ENCODE data around the gene SKOR1. TPM values are rescaled to one million over a fixed set of nuclear protein-coding genes. Genes with fewer than 3 reads are reported as not detected.

Gene SKOR1
- total and polyA plus RNA-seq, 2 donors, result 0.14 to 0.46 TPM

DNA sequence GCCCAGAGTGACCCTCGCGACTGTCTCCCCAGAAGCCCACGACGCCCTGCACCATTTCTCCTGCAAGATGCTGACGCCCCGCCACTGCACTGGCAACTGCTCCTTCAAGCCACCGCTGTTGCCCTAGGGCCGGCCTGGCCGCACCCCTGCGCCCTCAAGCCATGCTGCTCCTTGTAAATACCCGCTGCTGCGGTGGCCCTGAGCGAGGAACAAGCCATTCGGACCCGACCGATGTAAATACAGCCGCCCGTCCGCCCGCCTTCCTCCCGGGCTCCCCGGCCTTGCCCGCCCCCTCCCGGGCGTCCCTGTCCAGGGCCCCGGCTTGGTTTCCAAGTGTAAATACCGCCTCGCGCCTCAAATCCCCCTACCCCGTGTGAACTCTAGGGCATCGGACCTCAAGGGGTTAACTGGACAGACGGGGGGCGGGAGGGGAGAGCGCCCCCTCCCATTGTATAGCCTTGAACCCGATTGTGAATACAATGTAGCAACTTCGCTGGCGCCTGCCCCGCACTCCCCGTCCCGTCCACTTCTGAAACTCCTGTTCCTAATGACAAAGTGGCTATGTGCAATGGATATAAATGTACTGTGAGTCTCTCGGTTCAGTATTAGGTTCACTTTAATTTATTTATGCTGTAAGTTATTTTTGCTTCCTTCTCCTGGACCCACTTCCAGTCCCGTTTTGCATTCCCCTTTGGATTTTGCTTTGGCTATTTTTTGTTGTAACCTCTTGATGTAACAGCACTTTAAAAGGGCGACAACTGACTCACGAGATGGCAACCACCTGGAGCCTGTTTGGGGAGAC is 8.6 kb downstream of the SKOR1 start:
- no peak overlapping the region for H3K27ac ChIP-seq (ENCODE audit: low read depth in 1 of 2, low read length in 1 of 2)
- H3K9me3 ChIP-seq (ENCODE audit: control insufficient read depth in 2 of 2, insufficient read depth in 1 of 2, low read length in 1 of 2), result peaks cover 1 to 29% of the 10 kb centered on the region in 2 donors
- DNase-seq (ENCODE audit: low read depth in 6 of 9, low spot score in 9 of 9), result peak in 1 of 9 donors; percentile 75
- 3% methylated on average over 44 of the region's 44 CpGs for WGBS
- H3K4me1 ChIP-seq (ENCODE audit: control insufficient read depth in 2 of 2, insufficient read depth in 2 of 2, low read length in 2 of 2), result peaks cover 31 to 74% of the 10 kb centered on the region in 2 donors
- no peaks in the 10 kb centered on the region for H3K36me3 ChIP-seq (ENCODE audit: control insufficient read depth in 2 of 2, insufficient read depth in 2 of 2, low read length in 1 of 2)
- peak overlapping the region; percentile 37 to 60 for H3K4me3 ChIP-seq (ENCODE audit: low read length in 2 of 2)
- peaks cover 73 to 98% of the 10 kb centered on the region in 2 donors for H3K27me3 ChIP-seq (ENCODE audit: control insufficient read depth in 2 of 2, insufficient read depth in 1 of 2, low read length in 1 of 2)

GRCh38 chr15:67834581-67835296 is 9.4 kb downstream of the SKOR1 start:
- Histone ChIP-seq H3K27ac (ENCODE audit: low read depth in 1 of 2, low read length in 1 of 2) (no peak overlapping the region), H3K4me3 (ENCODE audit: low read length in 2 of 2) (peak overlapping the region; percentile 37 to 60), H3K27me3 (ENCODE audit: control insufficient read depth in 2 of 2, insufficient read depth in 1 of 2, low read length in 1 of 2) (peaks cover 65 to 91% of the 10 kb centered on the region in 2 donors), H3K36me3 (ENCODE audit: control insufficient read depth in 2 of 2, insufficient read depth in 2 of 2, low read length in 1 of 2) (no peaks in the 10 kb centered on the region), H3K9me3 (ENCODE audit: control insufficient read depth in 2 of 2, insufficient read depth in 1 of 2, low read length in 1 of 2) (peaks cover 1 to 22% of the 10 kb centered on the region in 2 donors), H3K4me1 (ENCODE audit: control insufficient read depth in 2 of 2, insufficient read depth in 2 of 2, low read length in 2 of 2) (peaks cover 28 to 68% of the 10 kb centered on the region in 2 donors)
- peak in 1 of 9 donors; percentile 60 for DNase-seq (ENCODE audit: low read depth in 6 of 9, low spot score in 9 of 9)
- WGBS, result 2% methylated on average over 59 of the region's 59 CpGs

GRCh38 chr15:67835297-67836133 is 10.2 kb downstream of the SKOR1 start:
- Histone ChIP-seq H3K27ac (ENCODE audit: low read depth in 1 of 2, low read length in 1 of 2) (no peak overlapping the region), H3K4me1 (ENCODE audit: control insufficient read depth in 2 of 2, insufficient read depth in 2 of 2, low read length in 2 of 2) (peaks cover 28 to 61% of the 10 kb centered on the region in 2 donors), H3K4me3 (ENCODE audit: low read length in 2 of 2) (peak overlapping the region; percentile 37 to 60), H3K36me3 (ENCODE audit: control insufficient read depth in 2 of 2, insufficient read depth in 2 of 2, low read length in 1 of 2) (no peaks in the 10 kb centered on the region), H3K9me3 (ENCODE audit: control insufficient read depth in 2 of 2, insufficient read depth in 1 of 2, low read length in 1 of 2) (peaks cover 0 to 15% of the 10 kb centered on the region in 2 donors), H3K27me3 (ENCODE audit: control insufficient read depth in 2 of 2, insufficient read depth in 1 of 2, low read length in 1 of 2) (peaks cover 57 to 83% of the 10 kb centered on the region in 2 donors)
- DNase-seq (ENCODE audit: low read depth in 6 of 9, low spot score in 9 of 9), result peak in 1 of 9 donors; percentile 46
- 5% methylated on average over 59 of the region's 59 CpGs for WGBS

GRCh38 chr15:67836134-67836455 is 10.8 kb downstream of the SKOR1 start:
- peaks cover 0 to 14% of the 10 kb centered on the region in 2 donors for H3K9me3 ChIP-seq (ENCODE audit: control insufficient read depth in 2 of 2, insufficient read depth in 1 of 2, low read length in 1 of 2)
- H3K36me3 ChIP-seq (ENCODE audit: control insufficient read depth in 2 of 2, insufficient read depth in 2 of 2, low read length in 1 of 2), result no peaks in the 10 kb centered on the region
- H3K4me1 ChIP-seq (ENCODE audit: control insufficient read depth in 2 of 2, insufficient read depth in 2 of 2, low read length in 2 of 2), result peaks cover 28 to 61% of the 10 kb centered on the region in 2 donors
- H3K27ac ChIP-seq (ENCODE audit: low read depth in 1 of 2, low read length in 1 of 2), result no peak overlapping the region
- DNase-seq (ENCODE audit: low read depth in 6 of 9, low spot score in 9 of 9), result no peak
- 4% methylated on average over 16 of the region's 16 CpGs for WGBS
- H3K27me3 ChIP-seq (ENCODE audit: control insufficient read depth in 2 of 2, insufficient read depth in 1 of 2, low read length in 1 of 2), result peaks cover 51 to 79% of the 10 kb centered on the region in 2 donors
- H3K4me3 ChIP-seq (ENCODE audit: low read length in 2 of 2), result peak overlapping the region; percentile 37 to 60

DNA sequence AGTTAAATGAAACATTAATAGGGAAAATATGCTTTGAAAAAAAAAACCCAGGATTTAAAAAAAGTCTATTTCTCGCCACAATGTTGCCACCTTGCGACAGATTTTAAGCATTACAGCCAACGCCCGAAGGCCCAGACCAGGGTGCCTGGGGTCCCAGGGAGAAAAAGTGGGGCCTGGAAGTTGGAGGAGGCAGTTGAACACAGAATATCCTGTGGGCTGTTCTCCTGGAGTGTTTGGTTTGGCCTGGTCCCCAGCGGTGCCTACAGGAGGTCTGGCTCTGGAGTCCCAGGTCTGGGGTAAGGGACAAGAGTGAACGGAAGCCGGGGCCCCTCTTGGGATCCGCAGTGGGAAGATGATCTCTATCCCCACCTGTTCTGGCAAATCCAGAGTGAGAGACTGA is 11.2 kb downstream of the SKOR1 start:
- peak in 2 of 9 donors; percentile 67 to 72 for DNase-seq (ENCODE audit: low read depth in 6 of 9, low spot score in 9 of 9)
- Histone ChIP-seq H3K4me3 (ENCODE audit: low read length in 2 of 2) (peak overlapping the region; percentile 37 to 60), H3K4me1 (ENCODE audit: control insufficient read depth in 2 of 2, insufficient read depth in 2 of 2, low read length in 2 of 2) (peaks cover 28 to 65% of the 10 kb centered on the region in 2 donors), H3K36me3 (ENCODE audit: control insufficient read depth in 2 of 2, insufficient read depth in 2 of 2, low read length in 1 of 2) (no peaks in the 10 kb centered on the region), H3K27me3 (ENCODE audit: control insufficient read depth in 2 of 2, insufficient read depth in 1 of 2, low read length in 1 of 2) (peaks cover 47 to 79% of the 10 kb centered on the region in 2 donors), H3K9me3 (ENCODE audit: control insufficient read depth in 2 of 2, insufficient read depth in 1 of 2, low read length in 1 of 2) (peaks cover 0 to 14% of the 10 kb centered on the region in 2 donors), H3K27ac (ENCODE audit: low read depth in 1 of 2, low read length in 1 of 2) (no peak overlapping the region)
- WGBS, result 36% methylated on average over 8 of the region's 8 CpGs

GRCh38 chr15:67836955-67837354 is 11.6 kb downstream of the SKOR1 start:
- Histone ChIP-seq H3K27me3 (ENCODE audit: control insufficient read depth in 2 of 2, insufficient read depth in 1 of 2, low read length in 1 of 2) (peaks cover 42 to 75% of the 10 kb centered on the region in 2 donors), H3K27ac (ENCODE audit: low read depth in 1 of 2, low read length in 1 of 2) (no peak overlapping the region), H3K4me1 (ENCODE audit: control insufficient read depth in 2 of 2, insufficient read depth in 2 of 2, low read length in 2 of 2) (peaks cover 28 to 63% of the 10 kb centered on the region in 2 donors), H3K9me3 (ENCODE audit: control insufficient read depth in 2 of 2, insufficient read depth in 1 of 2, low read length in 1 of 2) (peaks cover 0 to 14% of the 10 kb centered on the region in 2 donors), H3K36me3 (ENCODE audit: control insufficient read depth in 2 of 2, insufficient read depth in 2 of 2, low read length in 1 of 2) (no peaks in the 10 kb centered on the region), H3K4me3 (ENCODE audit: low read length in 2 of 2) (no peak overlapping the region)
- 78% methylated on average over 2 of the region's 2 CpGs for WGBS
- peak in 1 of 9 donors; percentile 9 for DNase-seq (ENCODE audit: low read depth in 6 of 9, low spot score in 9 of 9)

DNA sequence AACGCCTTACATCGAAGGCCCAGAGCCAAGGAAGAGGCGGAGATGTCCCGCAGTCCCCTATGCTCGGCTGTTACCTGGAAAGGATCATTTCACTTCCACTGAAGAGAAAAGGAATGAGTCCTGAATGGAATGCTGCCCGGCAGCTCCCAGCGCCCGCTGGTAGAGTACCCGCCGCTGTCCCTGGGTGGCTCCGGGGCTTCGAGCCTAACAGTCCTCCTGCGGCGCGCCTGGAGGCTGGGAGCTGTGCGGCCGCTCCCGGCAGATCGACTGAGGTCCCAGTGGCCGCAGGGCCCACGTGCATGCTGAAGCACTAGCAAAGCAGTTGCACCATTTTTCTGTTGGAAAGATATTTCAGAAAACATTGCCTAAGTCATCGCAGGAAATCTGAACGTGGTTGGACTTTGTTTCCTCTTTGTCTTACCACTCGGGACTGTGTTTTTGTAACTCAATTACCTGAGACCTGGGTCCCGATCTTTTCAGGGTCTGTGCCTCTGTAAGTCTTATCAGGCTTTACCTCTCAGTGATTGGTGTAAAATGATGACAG is 13.6 kb downstream of the SKOR1 start:
- Histone ChIP-seq H3K4me1 (ENCODE audit: control insufficient read depth in 2 of 2, insufficient read depth in 2 of 2, low read length in 2 of 2) (peaks cover 19 to 46% of the 10 kb centered on the region in 2 donors), H3K9me3 (ENCODE audit: control insufficient read depth in 2 of 2, insufficient read depth in 1 of 2, low read length in 1 of 2) (peaks cover 0 to 9% of the 10 kb centered on the region in 2 donors), H3K4me3 (ENCODE audit: low read length in 2 of 2) (peak overlapping the region; percentile 63 to 96), H3K27ac (ENCODE audit: low read depth in 1 of 2, low read length in 1 of 2) (peak overlapping the region; percentile 61 to 98), H3K27me3 (ENCODE audit: control insufficient read depth in 2 of 2, insufficient read depth in 1 of 2, low read length in 1 of 2) (peaks cover 23 to 56% of the 10 kb centered on the region in 2 donors), H3K36me3 (ENCODE audit: control insufficient read depth in 2 of 2, insufficient read depth in 2 of 2, low read length in 1 of 2) (no peaks in the 10 kb centered on the region)
- peak in 1 of 9 donors; percentile 58 for DNase-seq (ENCODE audit: low read depth in 6 of 9, low spot score in 9 of 9)
- WGBS, result 8% methylated on average over 25 of the region's 25 CpGs

GRCh38 chr15:67839499-67839928 is 14.2 kb downstream of the SKOR1 start:
- Histone ChIP-seq H3K4me1 (ENCODE audit: control insufficient read depth in 2 of 2, insufficient read depth in 2 of 2, low read length in 2 of 2) (peaks cover 14 to 39% of the 10 kb centered on the region in 2 donors), H3K27ac (ENCODE audit: low read depth in 1 of 2, low read length in 1 of 2) (peak overlapping the region; percentile 91 to 98), H3K36me3 (ENCODE audit: control insufficient read depth in 2 of 2, insufficient read depth in 2 of 2, low read length in 1 of 2) (no peaks in the 10 kb centered on the region), H3K4me3 (ENCODE audit: low read length in 2 of 2) (peak overlapping the region; percentile 63 to 96), H3K9me3 (ENCODE audit: control insufficient read depth in 2 of 2, insufficient read depth in 1 of 2, low read length in 1 of 2) (peaks cover 0 to 9% of the 10 kb centered on the region in 2 donors), H3K27me3 (ENCODE audit: control insufficient read depth in 2 of 2, insufficient read depth in 1 of 2, low read length in 1 of 2) (peaks cover 17 to 49% of the 10 kb centered on the region in 2 donors)
- WGBS, result under 1% methylated on average over 12 of the region's 12 CpGs
- DNase-seq (ENCODE audit: low read depth in 6 of 9, low spot score in 9 of 9), result peak in 3 of 9 donors; percentile 62 to 80 (median 76)
